CD14-positive monocyte (primary cell): ENCODE results near the gene SCD5. TPM values are rescaled to one million over a fixed set of nuclear protein-coding genes. Genes with fewer than 3 reads are reported as not detected.

Experiments
- DNase-seq, 3 donors: peaks; one replicate each; pipeline ENCODE4 v3.0.0-alpha.2; 2011 to 2022
- H2AFZ ChIP-seq: 2 replicates; pipeline ENCODE4 v1.6.0; 2012; ENCODE audit warnings: mild to moderate bottlenecking, low read depth, low read length, inconsistent platforms; ENCODE audit not compliant: insufficient read depth, poor library complexity, severe bottlenecking
- H3K27ac ChIP-seq, 2 donors: 1 replicate in 1 of 2; 2 replicates in 1 of 2; pipeline ENCODE4 v1.5.1; 2012 to 2013; ENCODE audit warnings: low read length in 2 of 2, control low read depth in 1 of 2, inconsistent platforms in 1 of 2, low read depth in 1 of 2, mild to moderate bottlenecking in 1 of 2
- H3K27me3 ChIP-seq, 2 donors: one replicate each; pipeline versions ENCODE4 v1.6.0 to v1.6.1; 2011 to 2013; ENCODE audit warnings: low read length in 2 of 2; ENCODE audit not compliant: control insufficient read depth in 2 of 2, insufficient read depth in 2 of 2
- H3K36me3 ChIP-seq, 2 donors: replicated peaks in 1 of 2; 1 replicate in 1 of 2; 2 replicates in 1 of 2; pipeline versions ENCODE4 v1.5.1 to v1.6.1; 2012 to 2013; ENCODE audit warnings: low read length in 2 of 2, control low read depth in 1 of 2, inconsistent platforms in 1 of 2, mild to moderate bottlenecking in 1 of 2; ENCODE audit not compliant: insufficient read depth in 2 of 2, control insufficient read depth in 1 of 2
- H3K4me1 ChIP-seq, 2 donors: 1 replicate in 1 of 2; 2 replicates in 1 of 2; pipeline versions ENCODE4 v1.5.1 to v1.6.1; 2012 to 2013; ENCODE audit warnings: low read length in 2 of 2, control low read depth in 1 of 2, inconsistent platforms in 1 of 2, mild to moderate bottlenecking in 1 of 2, moderate library complexity in 1 of 2; ENCODE audit not compliant: insufficient read depth in 2 of 2, control insufficient read depth in 1 of 2
- H3K4me2 ChIP-seq: replicated peaks from 2 replicates; pipeline ENCODE3; 2012; ENCODE audit warnings: low read length, moderate library complexity, mild to moderate bottlenecking; ENCODE audit not compliant: poor library complexity, severe bottlenecking; ENCODE audit errors: extremely low read depth
- H3K4me3 ChIP-seq, 3 experiments: fragments of 200-600 bp in 1 of 3; sonication (generic) in 1 of 3; replicated peaks in 1 of 3; 1 replicate in 2 of 3; 2 replicates in 1 of 3; pipeline ENCODE4 v1.5.1; 2011 to 2013; ENCODE audit warnings: low read length in 3 of 3, mild to moderate bottlenecking in 3 of 3, control low read depth in 2 of 3, low read depth in 2 of 3, inconsistent platforms in 1 of 3, moderate library complexity in 1 of 3
- H3K79me2 ChIP-seq: 2 replicates; pipeline ENCODE4 v1.6.0; 2012; ENCODE audit warnings: mild to moderate bottlenecking, control low read depth, inconsistent platforms, low read length, moderate library complexity; ENCODE audit not compliant: insufficient read depth
- H3K9ac ChIP-seq: 2 replicates; pipeline ENCODE4 v1.6.0; 2017; ENCODE audit warnings: low read length, mild to moderate bottlenecking; ENCODE audit not compliant: insufficient read depth, poor library complexity, severe bottlenecking
- H3K9me3 ChIP-seq, 2 donors: replicated peaks in 1 of 2; 1 replicate in 1 of 2; 2 replicates in 1 of 2; pipeline versions ENCODE4 v1.5.1 to v1.6.1; 2012 to 2013; ENCODE audit warnings: low read length in 2 of 2, control low read depth in 1 of 2; ENCODE audit not compliant: control insufficient read depth in 1 of 2, insufficient read depth in 1 of 2
- H4K20me1 ChIP-seq: 2 replicates; pipeline ENCODE4 v1.6.0; 2012; ENCODE audit warnings: mild to moderate bottlenecking, low read length, control low read depth, moderate library complexity; ENCODE audit not compliant: insufficient read depth
- H3K27ac Mint-ChIP-seq, 7 donors: one replicate each; pipeline ENCODE4 v1.8.0; 2020; ENCODE audit warnings: mild to moderate bottlenecking in 7 of 7, mixed read lengths in 7 of 7, moderate library complexity in 6 of 7, inconsistent platforms in 2 of 7
- H3K27me3 Mint-ChIP-seq, 3 donors: one replicate each; pipeline ENCODE4 v1.8.0; 2021 to 2022; ENCODE audit warnings: low read depth in 3 of 3, mild to moderate bottlenecking in 3 of 3, mixed read lengths in 3 of 3, moderate library complexity in 3 of 3, inconsistent platforms in 1 of 3
- H3K36me3 Mint-ChIP-seq, 2 donors: one replicate each; pipeline ENCODE4 v1.8.0; 2020; ENCODE audit warnings: mixed read lengths in 2 of 2, inconsistent platforms in 1 of 2, mild to moderate bottlenecking in 1 of 2
- H3K4me1 Mint-ChIP-seq: one replicate; pipeline ENCODE4 v1.8.0; 2020; ENCODE audit warnings: mild to moderate bottlenecking, mixed read lengths
- H3K4me3 Mint-ChIP-seq, 2 donors: one replicate each; pipeline ENCODE4 v1.8.0; 2020; ENCODE audit warnings: mild to moderate bottlenecking in 2 of 2, mixed read lengths in 2 of 2, moderate library complexity in 1 of 2
- H3K9me3 Mint-ChIP-seq, 7 donors: one replicate each; pipeline ENCODE4 v1.8.0; 2020 to 2022; ENCODE audit warnings: mixed read lengths in 7 of 7, mild to moderate bottlenecking in 6 of 7, moderate library complexity in 6 of 7, inconsistent platforms in 2 of 7
- WGBS: methylation state at CpG from one replicate; pipeline ENCODE4 v1.1.5; 2013; ENCODE audit warnings: missing lambda C conversion rate; ENCODE audit not compliant: insufficient coverage; 5-methylcytosine and 5-hydroxymethylcytosine counted together
- intact Hi-C, 2 donors: fragments of 100-400 bp; cut with micrococcal nuclease; formaldehyde crosslinking; loops; one replicate each; pipeline versions ENCODE4 v1.15.0 to v1.15.1; 2023
- polyA plus RNA-seq, 3 donors: library from polyadenylated mRNA; depleted of rRNA in 1 of 3; unstranded in 2 of 3; stranded (reverse) in 1 of 3; fragments of 300-500 nt in 2 of 3; fragments of >200 nt in 1 of 3; fragmentation: Illumina TruSeq in 2 of 3; gene quantifications; 1 replicate in 2 of 3; 2 replicates in 1 of 3; pipeline ENCODE4 v1.2.3, GENCODE V29; 2012 to 2021
- TF ChIP-seq, protein P1 (sequence below): fragments of 200-600 bp; IDR thresholded peaks from one replicate; pipeline ENCODE4 v1.8.0; 2022; ENCODE audit warnings: antibody characterized with exemption, mild to moderate bottlenecking

SCD5 gene
- polyA plus RNA-seq, 3 donors = 0.28 to 1.3 (median 0.61) TPM

DNA sequence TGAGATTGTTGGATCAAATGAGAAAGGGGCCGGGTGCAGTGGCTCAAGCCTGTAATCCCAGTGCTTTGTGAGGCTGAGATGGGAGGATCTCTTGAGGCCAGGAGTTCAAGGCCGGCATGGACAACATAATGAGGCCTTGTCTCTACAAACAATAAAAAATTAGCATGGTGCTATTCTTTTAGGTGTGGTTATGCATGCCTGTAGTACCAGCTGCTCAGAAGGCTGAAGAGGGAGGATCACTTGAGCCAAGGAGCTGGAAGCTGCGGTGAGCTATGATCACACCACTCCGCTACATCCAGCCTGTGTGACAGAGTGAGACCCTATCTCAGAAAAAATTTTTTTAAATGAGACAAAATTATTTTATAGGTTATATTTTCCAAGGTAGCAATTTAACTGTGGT lies 187.1 kb downstream of the SCD5 start:
- H3K4me3 Mint-ChIP-seq = no peak overlapping the region
- no peaks in the 10 kb centered on the region for H3K4me1 Mint-ChIP-seq
- H3K9me3 ChIP-seq = no peaks in the 10 kb centered on the region
- no CpG with 5 or more reads among the region's 4 CpGs for WGBS
- no peaks in the 10 kb centered on the region for H3K27me3 ChIP-seq
- H3K36me3 Mint-ChIP-seq = no peaks in the 10 kb centered on the region
- no peak overlapping the region for H3K27ac ChIP-seq
- H3K9me3 Mint-ChIP-seq = peaks cover 0 to 2% (median 0%) of the 10 kb centered on the region in 7 donors
- H3K4me1 ChIP-seq = no peaks in the 10 kb centered on the region
- H3K9ac ChIP-seq = no peak overlapping the region
- TF ChIP-seq, protein P1, sequence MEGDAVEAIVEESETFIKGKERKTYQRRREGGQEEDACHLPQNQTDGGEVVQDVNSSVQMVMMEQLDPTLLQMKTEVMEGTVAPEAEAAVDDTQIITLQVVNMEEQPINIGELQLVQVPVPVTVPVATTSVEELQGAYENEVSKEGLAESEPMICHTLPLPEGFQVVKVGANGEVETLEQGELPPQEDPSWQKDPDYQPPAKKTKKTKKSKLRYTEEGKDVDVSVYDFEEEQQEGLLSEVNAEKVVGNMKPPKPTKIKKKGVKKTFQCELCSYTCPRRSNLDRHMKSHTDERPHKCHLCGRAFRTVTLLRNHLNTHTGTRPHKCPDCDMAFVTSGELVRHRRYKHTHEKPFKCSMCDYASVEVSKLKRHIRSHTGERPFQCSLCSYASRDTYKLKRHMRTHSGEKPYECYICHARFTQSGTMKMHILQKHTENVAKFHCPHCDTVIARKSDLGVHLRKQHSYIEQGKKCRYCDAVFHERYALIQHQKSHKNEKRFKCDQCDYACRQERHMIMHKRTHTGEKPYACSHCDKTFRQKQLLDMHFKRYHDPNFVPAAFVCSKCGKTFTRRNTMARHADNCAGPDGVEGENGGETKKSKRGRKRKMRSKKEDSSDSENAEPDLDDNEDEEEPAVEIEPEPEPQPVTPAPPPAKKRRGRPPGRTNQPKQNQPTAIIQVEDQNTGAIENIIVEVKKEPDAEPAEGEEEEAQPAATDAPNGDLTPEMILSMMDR = no peak
- intact Hi-C loops = no loop called here
- H3K4me2 ChIP-seq = no peak overlapping the region
- no peak for DNase-seq
- H3K36me3 ChIP-seq = no peaks in the 10 kb centered on the region
- no peaks in the 10 kb centered on the region for H4K20me1 ChIP-seq
- H2AFZ ChIP-seq = no peak overlapping the region
- H3K27me3 Mint-ChIP-seq = peaks cover 0 to 2% (median 0%) of the 10 kb centered on the region in 3 donors
- no peak overlapping the region for H3K4me3 ChIP-seq
- no peak overlapping the region for H3K27ac Mint-ChIP-seq
- H3K79me2 ChIP-seq = no peaks in the 10 kb centered on the region

DNA sequence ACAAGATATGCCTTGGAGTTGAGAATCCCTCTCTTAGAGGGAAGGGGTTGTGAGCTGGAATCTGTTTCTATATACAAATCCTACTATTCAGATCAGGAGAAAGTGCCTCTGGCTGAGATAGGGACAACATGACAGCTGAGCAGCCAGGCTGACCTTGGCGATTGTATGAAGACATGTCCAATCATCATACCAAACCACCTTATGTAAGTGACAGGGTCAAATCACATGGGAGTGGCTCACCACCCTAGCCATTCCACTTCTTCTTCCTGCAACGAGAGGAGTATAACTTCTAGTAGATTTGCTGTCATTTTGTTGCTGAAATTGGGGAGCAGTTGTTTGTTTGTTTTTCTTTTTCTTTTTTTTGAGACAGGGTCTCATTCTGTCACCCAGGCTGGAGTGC lies 188.6 kb downstream of the SCD5 start:
- Mint-ChIP-seq H3K27ac (no peak overlapping the region), H3K4me3 (no peak overlapping the region), H3K36me3 (no peaks in the 10 kb centered on the region), H3K4me1 (no peaks in the 10 kb centered on the region), H3K27me3 (peaks cover 0 to 2% (median 0%) of the 10 kb centered on the region in 3 donors), H3K9me3 (peaks cover 0 to 2% (median 0%) of the 10 kb centered on the region in 7 donors)
- Histone ChIP-seq H3K4me3 (no peak overlapping the region), H3K9ac (no peak overlapping the region), H4K20me1 (no peaks in the 10 kb centered on the region), H3K4me2 (no peak overlapping the region), H3K79me2 (no peaks in the 10 kb centered on the region), H3K27me3 (no peaks in the 10 kb centered on the region), H3K4me1 (no peaks in the 10 kb centered on the region), H2AFZ (no peak overlapping the region), H3K36me3 (no peaks in the 10 kb centered on the region), H3K9me3 (no peaks in the 10 kb centered on the region), H3K27ac (no peak overlapping the region)
- intact Hi-C loops = no loop called here
- DNase-seq = no peak
- no CpG with 5 or more reads among the region's 2 CpGs for WGBS
- TF ChIP-seq, protein P1 = no peak
